SK-MEL-5 (cell line): ENCODE data around the gene PKN1. TPM values are rescaled to one million over a fixed set of nuclear protein-coding genes. Genes with fewer than 3 reads are reported as not detected.
"Not testable (repeated sequence)": the region's sequence is repeated elsewhere in the genome, so short reads cannot be mapped to it uniquely, and the experiment has no call there.

ENCODE experiments used
- DNase-seq: peaks from one replicate; pipeline ENCODE4 v3.0.0-alpha.2; 2016; ENCODE audit warnings: low read depth, low spot score
- in situ Hi-C: cut with HindIII; loops from 2 replicates; pipeline ENCODE4 v1.10.0; 2016; ENCODE audit warnings: low sequenced_read_pairs, high pct_unique_total_duplicates, low pct_unique_long_range_greater_than_20kb
- total RNA-seq: library from RNA; depleted of rRNA; stranded (reverse); fragments of >200 nt; shearing (Covaris generic); gene quantifications from 2 replicates; pipeline ENCODE4 v1.2.3, GENCODE V29; 2014

Gene PKN1
- total RNA-seq, 1 experiment from 2014 or later, result 31.1 TPM

- in situ Hi-C loops, result no loop called here
- DNase-seq, result no peak
Observed at GRCh38 chr19:14442891-14443631, 10.0 kb downstream of the PKN1 start.

- in situ Hi-C loops, result no loop called here
- no peak for DNase-seq
Observed at GRCh38 chr19:14443632-14444216, 10.6 kb downstream of the PKN1 start.

GRCh38 chr19:14446336-14447036 lies 13.4 kb downstream of the PKN1 start:
- in situ Hi-C loops, result no loop called here

GRCh38 chr19:14449321-14449720 lies 16.2 kb downstream of the PKN1 start:
- DNase-seq, result no peak
- in situ Hi-C loops, result no loop called here

More at GRCh38 chr19:14446336-14447036, 13.4 kb downstream of the PKN1 start:
- DNase-seq, result no peak

- DNase-seq, result peak; percentile 66
- in situ Hi-C loops, result no loop called here
Observed at GRCh38 chr19:14450168-14450874, 17.2 kb downstream of the PKN1 start.

GRCh38 chr19:14450876-14451275 lies 17.8 kb downstream of the PKN1 start:
- no peak for DNase-seq
- in situ Hi-C loops, result no loop called here

- DNase-seq, in situ Hi-C loops: not testable (repeated sequence)
Observed at GRCh38 chr19:14452303-14452702, 19.2 kb downstream of the PKN1 start.

GRCh38 chr19:14459703-14460102 lies 26.6 kb downstream of the PKN1 start:
- DNase-seq, result no peak
- in situ Hi-C loops, result no loop called here

GRCh38 chr19:14460935-14461334 lies 27.8 kb downstream of the PKN1 start:
- in situ Hi-C loops, result no loop called here
- DNase-seq, result no peak

- in situ Hi-C loops, DNase-seq: not testable (repeated sequence)
Observed at GRCh38 chr19:14462401-14462800, 29.3 kb downstream of the PKN1 start.

GRCh38 chr19:14463747-14464146 lies 30.6 kb downstream of the PKN1 start:
- in situ Hi-C loops, result no loop called here
- DNase-seq, result no peak

- no peak for DNase-seq
- in situ Hi-C loops, result no loop called here
Observed at GRCh38 chr19:14467391-14467790, 34.3 kb downstream of the PKN1 start.

- DNase-seq, result no peak
- in situ Hi-C loops, result no loop called here
Observed at GRCh38 chr19:14467816-14468215, 34.7 kb downstream of the PKN1 start.

- in situ Hi-C loops, result no loop called here
- no peak for DNase-seq
Observed at GRCh38 chr19:14470031-14470876, 37.1 kb downstream of the PKN1 start.

GRCh38 chr19:14471436-14472187 lies 38.5 kb downstream of the PKN1 start:
- in situ Hi-C loops, result no loop called here
- DNase-seq, result no peak

- peak; percentile 43 for DNase-seq
- in situ Hi-C loops, result no loop called here
Observed at GRCh38 chr19:14472202-14472938, 39.3 kb downstream of the PKN1 start.
